Liver (tissue), 3 donors: ENCODE data around the gene RNU6-9.

Source experiments
- CTCF ChIP-seq: fragments of 150-350 bp; IDR thresholded peaks from 2 replicates; pipeline ENCODE4 v1.5.1; 2017; ENCODE audit warnings: improper control_type of control experiment, low read depth, low read length; ENCODE audit not compliant: missing input control
- EGR1 ChIP-seq, 2 donors: IDR thresholded peaks; 2 replicates each; pipeline ENCODE4 v1.6.1; 2016 to 2018; ENCODE audit warnings: antibody characterized with exemption in 2 of 2, low read depth in 2 of 2
- FOXA2 ChIP-seq: IDR thresholded peaks from 2 replicates; pipeline ENCODE4 v1.6.1; 2016; ENCODE audit warnings: antibody characterized with exemption
- GABPA ChIP-seq, 2 donors: IDR thresholded peaks in 1 of 2; conservative IDR thresholded peaks in 1 of 2; 2 replicates each; pipeline ENCODE4 v1.6.1; 2016; ENCODE audit warnings: antibody characterized with exemption in 2 of 2, mild to moderate bottlenecking in 1 of 2, moderate library complexity in 1 of 2
- JUND ChIP-seq, 2 donors: IDR thresholded peaks; 2 replicates each; pipeline ENCODE4 v1.6.1; 2016; ENCODE audit warnings: antibody characterized with exemption in 2 of 2
- YY1 ChIP-seq: IDR thresholded peaks from 2 replicates; pipeline ENCODE4 v1.6.1; 2016; ENCODE audit warnings: antibody characterized with exemption, mild to moderate bottlenecking
- donor health status: healthy.
- donor health status: healthy.

- no peak for TF ChIP-seq CTCF
- TF ChIP-seq YY1 = no peak
- no peak for TF ChIP-seq EGR1 (IDR thresholded peaks at IDR 0.05; ENCODE audit: low read depth in 2 of 2)
- TF ChIP-seq GABPA (IDR thresholded peaks at IDR 0.05 in 1 of 2, conservative IDR thresholded peaks at IDR 0.05 in 1 of 2) = no peak
- no peak for TF ChIP-seq JUND (IDR thresholded peaks at IDR 0.05)
- TF ChIP-seq FOXA2 = no peak
Measured at GRCh38 chr19:855566-856120, 37.6 kb upstream of the RNU6-9 start.
